ENCODE data around the gene CA10. TPM values are rescaled to one million over a fixed set of nuclear protein-coding genes. Genes with fewer than 3 reads are reported as not detected.

Gene CA10
- total and polyA plus RNA-seq, 2 of the 4 experiments (the other 2 are of a cell fraction): not detected

DNA sequence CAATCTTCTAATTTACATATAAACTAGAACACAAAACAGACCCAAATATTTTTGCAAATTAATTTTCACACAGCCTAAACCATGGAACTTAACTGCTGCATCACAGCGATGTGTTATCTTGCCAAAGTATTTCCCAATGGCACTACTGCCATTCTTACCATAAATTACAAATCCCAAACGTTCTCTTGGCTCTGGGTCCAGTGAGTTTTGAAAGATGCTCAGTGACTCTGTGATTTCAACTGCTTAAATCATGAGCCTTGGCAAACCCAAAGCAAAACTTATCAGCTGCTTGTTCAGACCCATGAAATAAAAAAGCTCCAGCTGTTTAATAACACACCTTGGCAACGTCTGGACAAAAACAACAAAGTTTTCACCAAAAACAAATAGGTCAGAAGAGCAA, 223.0 kb downstream of the CA10 start:
- no peak overlapping the region for H2BK15ac ChIP-seq (ENCODE audit: low read depth, low read length)
- H3K4me2 ChIP-seq (ENCODE audit: low read depth, low read length): no peak overlapping the region
- H2BK120ac ChIP-seq (ENCODE audit: low read depth, low read length): no peak overlapping the region
- POLR2A ChIA-PET (ENCODE audit: unreplicated experiment): no interaction called here
- in situ Hi-C loops (cut with MboI; ENCODE audit: low sequenced_read_pairs) (no loop called here), dilution Hi-C loops (cut with HindIII; ENCODE audit: low sequenced_read_pairs, unreplicated experiment) (no loop called here), intact Hi-C loops (cut with micrococcal nuclease) (no loop called here)
- H4K91ac ChIP-seq (ENCODE audit: insufficient read depth, low read depth, low read length): no peak overlapping the region
- H3K4me3 ChIP-seq (ENCODE audit: insufficient read depth, low read depth, low read length): no peak overlapping the region
- no peak overlapping the region for H4K5ac ChIP-seq (ENCODE audit: low read depth, low read length)
- no peaks in the 10 kb centered on the region for H3K36me3 ChIP-seq (ENCODE audit: control insufficient read depth, insufficient read depth, low read length)
- no peak overlapping the region for H4K8ac ChIP-seq (ENCODE audit: low read depth in 2 of 2, low read length in 2 of 2)
- WGBS, 2 experiments (ENCODE audit: extremely low coverage in 2 of 2, insufficient read length in 1 of 2): no CpG with 5 or more reads among the region's 3 CpGs
- no peak overlapping the region for H3K14ac ChIP-seq (replicated peaks; ENCODE audit: low read depth, low read length)
- no peaks in the 10 kb centered on the region for H3K27me3 ChIP-seq (ENCODE audit: control insufficient read depth, insufficient read depth, low read length)
- no peaks in the 10 kb centered on the region for H4K20me1 ChIP-seq (ENCODE audit: insufficient read depth, low read length)
- no peak overlapping the region for H2BK5ac ChIP-seq (ENCODE audit: low read depth, low read length, poor library complexity, severe bottlenecking)
- no peaks in the 10 kb centered on the region for H3K4me1 ChIP-seq (ENCODE audit: control insufficient read depth, insufficient read depth, low read length)
- H2AK5ac ChIP-seq (ENCODE audit: low read depth, low read length): no peak overlapping the region
- no peak overlapping the region for H2BK20ac ChIP-seq (ENCODE audit: low read depth, low read length)
- no peak overlapping the region for H2AFZ ChIP-seq (replicated peaks; ENCODE audit: low read length, poor library complexity)
- no peak overlapping the region for H3K18ac ChIP-seq (ENCODE audit: low read depth, low read length)
- H3K27ac ChIP-seq (ENCODE audit: insufficient read depth, low read length): no peak overlapping the region
- H3K4ac ChIP-seq (ENCODE audit: low read depth, low read length): no peak overlapping the region
- BruUV-seq (replicated peaks): no TSS peak
- DNase-seq (no peak), ATAC-seq (ENCODE audit: low read depth) (no peak)
- no peaks in the 10 kb centered on the region for H3K9me1 ChIP-seq (ENCODE audit: insufficient read depth, low read length)
- H3K9ac ChIP-seq (ENCODE audit: low read depth, low read length): no peak overlapping the region
- H3K9me3 ChIP-seq (ENCODE audit: control insufficient read depth, insufficient read depth, low read length): peaks cover 17% of the 10 kb centered on the region
- no peak overlapping the region for H2AK9ac ChIP-seq (replicated peaks; ENCODE audit: low read depth, low read length, poor library complexity)
- H3K56ac ChIP-seq (ENCODE audit: extremely low read depth, insufficient read depth, low read length): no peak overlapping the region
- H3K23ac ChIP-seq (ENCODE audit: low read depth, low read length): no peak overlapping the region
- CTCF ChIA-PET: no interaction called here
- TF ChIP-seq CHD1 (IDR thresholded peaks at IDR 0.05; ENCODE audit: low read depth, low read length) (no peak), FOS (IDR thresholded peaks at IDR 0.05; ENCODE audit: low read depth, low read length) (no peak), SMC3 (IDR thresholded peaks at IDR 0.05; ENCODE audit: low read depth, low read length) (no peak), MAZ (IDR thresholded peaks at IDR 0.05; ENCODE audit: borderline replicate concordance, low read depth, low read length) (no peak), POLR2A (IDR thresholded peaks at IDR 0.05; ENCODE audit: low read depth, low read length) (no peak), MXI1 (IDR thresholded peaks at IDR 0.05; ENCODE audit: borderline replicate concordance, low read depth, low read length) (no peak), RFX5 (IDR thresholded peaks at IDR 0.05; ENCODE audit: low read depth, low read length) (no peak), CEBPB (IDR thresholded peaks at IDR 0.05; ENCODE audit: low read depth, low read length) (no peak)
- TF ChIP-seq, protein P1, sequence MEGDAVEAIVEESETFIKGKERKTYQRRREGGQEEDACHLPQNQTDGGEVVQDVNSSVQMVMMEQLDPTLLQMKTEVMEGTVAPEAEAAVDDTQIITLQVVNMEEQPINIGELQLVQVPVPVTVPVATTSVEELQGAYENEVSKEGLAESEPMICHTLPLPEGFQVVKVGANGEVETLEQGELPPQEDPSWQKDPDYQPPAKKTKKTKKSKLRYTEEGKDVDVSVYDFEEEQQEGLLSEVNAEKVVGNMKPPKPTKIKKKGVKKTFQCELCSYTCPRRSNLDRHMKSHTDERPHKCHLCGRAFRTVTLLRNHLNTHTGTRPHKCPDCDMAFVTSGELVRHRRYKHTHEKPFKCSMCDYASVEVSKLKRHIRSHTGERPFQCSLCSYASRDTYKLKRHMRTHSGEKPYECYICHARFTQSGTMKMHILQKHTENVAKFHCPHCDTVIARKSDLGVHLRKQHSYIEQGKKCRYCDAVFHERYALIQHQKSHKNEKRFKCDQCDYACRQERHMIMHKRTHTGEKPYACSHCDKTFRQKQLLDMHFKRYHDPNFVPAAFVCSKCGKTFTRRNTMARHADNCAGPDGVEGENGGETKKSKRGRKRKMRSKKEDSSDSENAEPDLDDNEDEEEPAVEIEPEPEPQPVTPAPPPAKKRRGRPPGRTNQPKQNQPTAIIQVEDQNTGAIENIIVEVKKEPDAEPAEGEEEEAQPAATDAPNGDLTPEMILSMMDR (conservative IDR thresholded peaks at IDR 0.05; ENCODE audit: low read depth, low read length): no peak
- TF ChIP-seq, protein P2, sequence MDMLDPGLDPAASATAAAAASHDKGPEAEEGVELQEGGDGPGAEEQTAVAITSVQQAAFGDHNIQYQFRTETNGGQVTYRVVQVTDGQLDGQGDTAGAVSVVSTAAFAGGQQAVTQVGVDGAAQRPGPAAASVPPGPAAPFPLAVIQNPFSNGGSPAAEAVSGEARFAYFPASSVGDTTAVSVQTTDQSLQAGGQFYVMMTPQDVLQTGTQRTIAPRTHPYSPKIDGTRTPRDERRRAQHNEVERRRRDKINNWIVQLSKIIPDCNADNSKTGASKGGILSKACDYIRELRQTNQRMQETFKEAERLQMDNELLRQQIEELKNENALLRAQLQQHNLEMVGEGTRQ (IDR thresholded peaks at IDR 0.05; ENCODE audit: low read depth, low read length): no peak
- no peaks in the 10 kb centered on the region for H3K79me1 ChIP-seq (ENCODE audit: low read depth in 1 of 2, low read length in 2 of 2)
